CD1c-positive myeloid dendritic cell (primary cell): ENCODE results near the gene GRK3.
"Not testable (repeated sequence)": the region's sequence is repeated elsewhere in the genome, so short reads cannot be mapped to it uniquely, and the experiment has no call there.

ENCODE experiments used
- DNase-seq: peaks from one replicate; pipeline ENCODE4 v3.0.0-alpha.2; 2016; ENCODE audit errors: extremely low spot score

GRK3 gene

GRCh38 chr22:25551396-25551795 lies 13.1 kb upstream of the GRK3 start:
- DNase-seq = no peak

- not testable (repeated sequence) for DNase-seq
Measured at GRCh38 chr22:25552405-25552804, 12.1 kb upstream of the GRK3 start.

GRCh38 chr22:25553131-25553530 lies 11.3 kb upstream of the GRK3 start:
- DNase-seq = no peak

GRCh38 chr22:25554238-25554671 lies 10.2 kb upstream of the GRK3 start:
- no peak for DNase-seq

- DNase-seq = no peak
Measured at GRCh38 chr22:25554689-25555088, 9.8 kb upstream of the GRK3 start.

- DNase-seq = no peak
Measured at GRCh38 chr22:25555586-25555985, 8.9 kb upstream of the GRK3 start.

GRCh38 chr22:25557218-25557617 lies 7.3 kb upstream of the GRK3 start:
- no peak for DNase-seq

- DNase-seq = no peak
Measured at GRCh38 chr22:25558341-25558740, 6.1 kb upstream of the GRK3 start.

- DNase-seq = not testable (repeated sequence)
Measured at GRCh38 chr22:25559910-25560309, 4.6 kb upstream of the GRK3 start.

GRCh38 chr22:25561182-25561581 lies 3.3 kb upstream of the GRK3 start:
- not testable (repeated sequence) for DNase-seq

GRCh38 chr22:25561927-25562326 lies 2.5 kb upstream of the GRK3 start:
- DNase-seq = peak; percentile 51

GRCh38 chr22:25562966-25563760 lies 1.3 kb upstream of the GRK3 start:
- DNase-seq = peak; percentile 76

- peak; percentile 95 for DNase-seq
Measured at GRCh38 chr22:25563761-25564319, 635 bp upstream of the GRK3 start.

- DNase-seq = no peak
Measured at GRCh38 chr22:25564979-25565677, 653 bp downstream of the GRK3 start.

- peak; percentile 88 for DNase-seq
Measured at GRCh38 chr22:25566186-25566897, 1.9 kb downstream of the GRK3 start.

- peak; percentile 89 for DNase-seq
Measured at GRCh38 chr22:25566898-25567235, 2.4 kb downstream of the GRK3 start.

- DNase-seq = peak; percentile 40
Measured at GRCh38 chr22:25567251-25567675, 2.8 kb downstream of the GRK3 start.

- not testable (repeated sequence) for DNase-seq
Measured at GRCh38 chr22:25568066-25568465, 3.6 kb downstream of the GRK3 start.

GRCh38 chr22:25569361-25569760 lies 4.9 kb downstream of the GRK3 start:
- DNase-seq = no peak

GRCh38 chr22:25569983-25570382 lies 5.5 kb downstream of the GRK3 start:
- DNase-seq = peak; percentile 44

GRCh38 chr22:25570486-25570885 lies 6.0 kb downstream of the GRK3 start:
- peak; percentile 43 for DNase-seq
